ENCODE data around the gene EYA3. TPM values are rescaled to one million over a fixed set of nuclear protein-coding genes. Genes with fewer than 3 reads are reported as not detected.

Gene EYA3
- total and polyA plus RNA-seq, 2 of the 4 experiments (the other 2 are of a cell fraction): 9.1 to 17.6 TPM

GRCh38 chr1:27992276-27992675, 96.1 kb downstream of the EYA3 start:
- Histone ChIP-seq H3K4me2 (ENCODE audit: low read depth, low read length) (no peak overlapping the region), H3K56ac (ENCODE audit: extremely low read depth, insufficient read depth, low read length) (no peak overlapping the region), H4K5ac (ENCODE audit: low read depth, low read length) (no peak overlapping the region), H2BK15ac (ENCODE audit: low read depth, low read length) (no peak overlapping the region), H4K91ac (ENCODE audit: insufficient read depth, low read depth, low read length) (no peak overlapping the region), H3K36me3 (ENCODE audit: control insufficient read depth, insufficient read depth, low read length) (peaks cover 26% of the 10 kb centered on the region), H3K4me3 (ENCODE audit: insufficient read depth, low read depth, low read length) (no peak overlapping the region), H3K23ac (ENCODE audit: low read depth, low read length) (no peak overlapping the region), H3K14ac (replicated peaks; ENCODE audit: low read depth, low read length) (no peak overlapping the region), H3K9ac (ENCODE audit: low read depth, low read length) (no peak overlapping the region), H2BK5ac (ENCODE audit: low read depth, low read length, poor library complexity, severe bottlenecking) (no peak overlapping the region), H3K4ac (ENCODE audit: low read depth, low read length) (no peak overlapping the region), H4K8ac (ENCODE audit: low read depth in 2 of 2, low read length in 2 of 2) (no peak overlapping the region), H2BK20ac (ENCODE audit: low read depth, low read length) (no peak overlapping the region), H2AK9ac (replicated peaks; ENCODE audit: low read depth, low read length, poor library complexity) (no peak overlapping the region), H3K4me1 (ENCODE audit: control insufficient read depth, insufficient read depth, low read length) (no peaks in the 10 kb centered on the region), H3K18ac (ENCODE audit: low read depth, low read length) (no peak overlapping the region), H3K9me1 (ENCODE audit: insufficient read depth, low read length) (peaks cover 4% of the 10 kb centered on the region; the same call in 1 of the 2 replicates), H3K79me1 (ENCODE audit: low read depth in 1 of 2, low read length in 2 of 2) (peaks cover 3 to 5% of the 10 kb centered on the region in 2 experiments; a peak in 3 of 4 replicates), H4K20me1 (ENCODE audit: insufficient read depth, low read length) (no peaks in the 10 kb centered on the region), H3K9me3 (ENCODE audit: control insufficient read depth, insufficient read depth, low read length) (no peaks in the 10 kb centered on the region), H2BK120ac (ENCODE audit: low read depth, low read length) (no peak overlapping the region), H3K27ac (ENCODE audit: insufficient read depth, low read length) (no peak overlapping the region), H2AFZ (replicated peaks; ENCODE audit: low read length, poor library complexity) (no peak overlapping the region), H3K27me3 (ENCODE audit: control insufficient read depth, insufficient read depth, low read length) (no peaks in the 10 kb centered on the region), H2AK5ac (ENCODE audit: low read depth, low read length) (no peak overlapping the region)
- no peak for DNase-seq
- TF ChIP-seq RFX5 (IDR thresholded peaks at IDR 0.05; ENCODE audit: low read depth, low read length) (no peak), CEBPB (IDR thresholded peaks at IDR 0.05; ENCODE audit: low read depth, low read length) (no peak), ELK1 (IDR thresholded peaks at IDR 0.05; ENCODE audit: borderline replicate concordance, low read depth, low read length) (no peak), MXI1 (IDR thresholded peaks at IDR 0.05; ENCODE audit: borderline replicate concordance, low read depth, low read length) (no peak), MAFK (IDR thresholded peaks at IDR 0.05; ENCODE audit: low read depth, low read length) (no peak), MAZ (IDR thresholded peaks at IDR 0.05; ENCODE audit: borderline replicate concordance, low read depth, low read length) (no peak), BHLHE40 (IDR thresholded peaks at IDR 0.05; ENCODE audit: low read depth, low read length) (no peak), RAD21 (IDR thresholded peaks at IDR 0.05; ENCODE audit: low read length) (no peak), USF2 (IDR thresholded peaks at IDR 0.05; ENCODE audit: low read depth, low read length) (no peak), POLR2A (IDR thresholded peaks at IDR 0.05; ENCODE audit: low read depth, low read length) (no peak), NFE2L2 (IDR thresholded peaks at IDR 0.05; ENCODE audit: low read depth, low read length) (no peak), SMC3 (IDR thresholded peaks at IDR 0.05; ENCODE audit: low read depth, low read length) (no peak), CHD1 (IDR thresholded peaks at IDR 0.05; ENCODE audit: low read depth, low read length) (no peak), FOS (IDR thresholded peaks at IDR 0.05; ENCODE audit: low read depth, low read length) (no peak), CTCF (conservative IDR thresholded peaks at IDR 0.05; ENCODE audit: low read depth, low read length) (no peak), RCOR1 (IDR thresholded peaks at IDR 0.05; ENCODE audit: insufficient replicate concordance, low read length) (no peak)
- dilution Hi-C loops (cut with HindIII; ENCODE audit: low sequenced_read_pairs, unreplicated experiment): no loop called here
- in situ Hi-C loops (cut with MboI; ENCODE audit: low sequenced_read_pairs): no loop called here
- intact Hi-C loops (cut with micrococcal nuclease): loop anchor here (5.0 kb wide), 1 partner anchor 215 kb away; no protein-coding TSS in a partner anchor
- WGBS, 2 experiments (ENCODE audit: extremely low coverage in 2 of 2, insufficient read length in 1 of 2): 73% methylated on average over 3 of the region's 6 CpGs; no CpG with 5 or more reads in 1 of the 2 experiments
- ChIA-PET POLR2A (ENCODE audit: unreplicated experiment) (no interaction called here), CTCF (no interaction called here)
- ATAC-seq (ENCODE audit: low read depth): no peak
- BruUV-seq (replicated peaks): no TSS peak

Measured in IMR-90 (cell line).